MCF 10A (cell line): ENCODE measurements around the gene ARHGEF12. TPM values are rescaled to one million over a fixed set of nuclear protein-coding genes. Genes with fewer than 3 reads are reported as not detected.

ENCODE experiments used
- BruUV-seq: library from RNA; stranded (reverse); fragments of 400-500 nt; replicated peaks from 2 replicates; lab custom pipeline; 2021; lab: Mats Ljungman, UMichigan
- CTCF ChIA-PET: fragments of 300-600 bp; sonication (Branson Sonifier 250); formaldehyde crosslinking; extraction: SDS; loops from one replicate; lab custom pipeline; 2021; ENCODE audit warnings: antibody characterized with exemption, inconsistent platforms; lab: Yijun Ruan, JAX
- POLR2A ChIA-PET: fragments of 300-600, 350-650 bp; sonication (Branson Sonifier 250); formaldehyde crosslinking; extraction: SDS; loops from one replicate; lab custom pipeline; 2020; ENCODE audit warnings: antibody characterized with exemption, inconsistent platforms; lab: Yijun Ruan, JAX
- DNase-seq: peaks from one replicate; pipeline ENCODE4 v3.0.0-alpha.2; 2018; ENCODE audit not compliant: unreplicated experiment
- H3K27ac Mint-ChIP-seq: one replicate; pipeline ENCODE4 v1.8.0; 2022; ENCODE audit warnings: mild to moderate bottlenecking, low read depth, mixed read lengths; ENCODE audit not compliant: unreplicated experiment
- H3K27me3 Mint-ChIP-seq: one replicate; pipeline ENCODE4 v1.8.0; 2022; ENCODE audit warnings: mixed read lengths; ENCODE audit not compliant: insufficient read depth, unreplicated experiment
- H3K36me3 Mint-ChIP-seq: one replicate; pipeline ENCODE4 v1.8.0; 2022; ENCODE audit warnings: mild to moderate bottlenecking, moderate library complexity, mixed read lengths; ENCODE audit not compliant: insufficient read depth, unreplicated experiment
- H3K4me1 Mint-ChIP-seq: one replicate; pipeline ENCODE4 v1.8.0; 2022; ENCODE audit warnings: mixed read lengths; ENCODE audit not compliant: insufficient read depth, unreplicated experiment
- H3K4me3 Mint-ChIP-seq: one replicate; pipeline ENCODE4 v1.8.0; 2022; ENCODE audit warnings: mild to moderate bottlenecking, moderate library complexity, mixed read lengths; ENCODE audit not compliant: unreplicated experiment
- H3K9me3 Mint-ChIP-seq: one replicate; pipeline ENCODE4 v1.8.0; 2022; ENCODE audit warnings: mixed read lengths; ENCODE audit not compliant: unreplicated experiment
- intact Hi-C: fragments of 100-400 bp; cut with micrococcal nuclease; formaldehyde crosslinking; loops from 2 replicates; pipeline ENCODE4 v1.14.1; 2022
- total RNA-seq: library from RNA; stranded (reverse); gene quantifications from 2 replicates; pipeline ENCODE4 v1.2.3, GENCODE V29; 2022
- TF ChIP-seq, protein P1 (sequence below): fragments of 200-600 bp; IDR thresholded peaks from one replicate; pipeline ENCODE4 v1.8.0; 2022; ENCODE audit warnings: antibody characterized with exemption, mild to moderate bottlenecking; ENCODE audit not compliant: unreplicated experiment

Gene ARHGEF12
- total RNA-seq, 1 experiment from 2014 or later = 61.2 TPM

GRCh38 chr11:120386774-120387371 is 50.7 kb downstream of the ARHGEF12 start:
- H3K36me3 Mint-ChIP-seq = no peaks in the 10 kb centered on the region
- TF ChIP-seq, protein P1, sequence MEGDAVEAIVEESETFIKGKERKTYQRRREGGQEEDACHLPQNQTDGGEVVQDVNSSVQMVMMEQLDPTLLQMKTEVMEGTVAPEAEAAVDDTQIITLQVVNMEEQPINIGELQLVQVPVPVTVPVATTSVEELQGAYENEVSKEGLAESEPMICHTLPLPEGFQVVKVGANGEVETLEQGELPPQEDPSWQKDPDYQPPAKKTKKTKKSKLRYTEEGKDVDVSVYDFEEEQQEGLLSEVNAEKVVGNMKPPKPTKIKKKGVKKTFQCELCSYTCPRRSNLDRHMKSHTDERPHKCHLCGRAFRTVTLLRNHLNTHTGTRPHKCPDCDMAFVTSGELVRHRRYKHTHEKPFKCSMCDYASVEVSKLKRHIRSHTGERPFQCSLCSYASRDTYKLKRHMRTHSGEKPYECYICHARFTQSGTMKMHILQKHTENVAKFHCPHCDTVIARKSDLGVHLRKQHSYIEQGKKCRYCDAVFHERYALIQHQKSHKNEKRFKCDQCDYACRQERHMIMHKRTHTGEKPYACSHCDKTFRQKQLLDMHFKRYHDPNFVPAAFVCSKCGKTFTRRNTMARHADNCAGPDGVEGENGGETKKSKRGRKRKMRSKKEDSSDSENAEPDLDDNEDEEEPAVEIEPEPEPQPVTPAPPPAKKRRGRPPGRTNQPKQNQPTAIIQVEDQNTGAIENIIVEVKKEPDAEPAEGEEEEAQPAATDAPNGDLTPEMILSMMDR = no peak
- no peak overlapping the region for H3K4me3 Mint-ChIP-seq
- H3K9me3 Mint-ChIP-seq = peaks cover 5% of the 10 kb centered on the region
- DNase-seq = no peak
- CTCF ChIA-PET = no interaction called here
- no peak overlapping the region for H3K27ac Mint-ChIP-seq
- H3K27me3 Mint-ChIP-seq = no peaks in the 10 kb centered on the region
- POLR2A ChIA-PET = interaction anchor here (0.5 to 2.3 kb wide), 7 partner anchors 10 to 258 kb away, joined by 3 to 16 read pairs (median 4); partner anchors contain the start of gene ARHGEF12
- no TSS peak for BruUV-seq
- peaks cover 13% of the 10 kb centered on the region for H3K4me1 Mint-ChIP-seq
- intact Hi-C loops = no loop called here

- H3K4me3 Mint-ChIP-seq = no peak overlapping the region
- H3K27me3 Mint-ChIP-seq = no peaks in the 10 kb centered on the region
- POLR2A ChIA-PET = interaction anchor here (0.9 to 1.0 kb wide), 2 partner anchors 13 kb away, joined by 3 to 5 read pairs; no protein-coding TSS in a partner anchor
- no peak overlapping the region for H3K27ac Mint-ChIP-seq
- TF ChIP-seq, protein P1 = no peak
- CTCF ChIA-PET = no interaction called here
- peaks cover 5% of the 10 kb centered on the region for H3K4me1 Mint-ChIP-seq
- H3K9me3 Mint-ChIP-seq = no peaks in the 10 kb centered on the region
- intact Hi-C loops = no loop called here
- H3K36me3 Mint-ChIP-seq = no peaks in the 10 kb centered on the region
- DNase-seq = no peak
- no TSS peak for BruUV-seq
Measured at GRCh38 chr11:120388261-120388660, 52.0 kb downstream of the ARHGEF12 start.

DNA sequence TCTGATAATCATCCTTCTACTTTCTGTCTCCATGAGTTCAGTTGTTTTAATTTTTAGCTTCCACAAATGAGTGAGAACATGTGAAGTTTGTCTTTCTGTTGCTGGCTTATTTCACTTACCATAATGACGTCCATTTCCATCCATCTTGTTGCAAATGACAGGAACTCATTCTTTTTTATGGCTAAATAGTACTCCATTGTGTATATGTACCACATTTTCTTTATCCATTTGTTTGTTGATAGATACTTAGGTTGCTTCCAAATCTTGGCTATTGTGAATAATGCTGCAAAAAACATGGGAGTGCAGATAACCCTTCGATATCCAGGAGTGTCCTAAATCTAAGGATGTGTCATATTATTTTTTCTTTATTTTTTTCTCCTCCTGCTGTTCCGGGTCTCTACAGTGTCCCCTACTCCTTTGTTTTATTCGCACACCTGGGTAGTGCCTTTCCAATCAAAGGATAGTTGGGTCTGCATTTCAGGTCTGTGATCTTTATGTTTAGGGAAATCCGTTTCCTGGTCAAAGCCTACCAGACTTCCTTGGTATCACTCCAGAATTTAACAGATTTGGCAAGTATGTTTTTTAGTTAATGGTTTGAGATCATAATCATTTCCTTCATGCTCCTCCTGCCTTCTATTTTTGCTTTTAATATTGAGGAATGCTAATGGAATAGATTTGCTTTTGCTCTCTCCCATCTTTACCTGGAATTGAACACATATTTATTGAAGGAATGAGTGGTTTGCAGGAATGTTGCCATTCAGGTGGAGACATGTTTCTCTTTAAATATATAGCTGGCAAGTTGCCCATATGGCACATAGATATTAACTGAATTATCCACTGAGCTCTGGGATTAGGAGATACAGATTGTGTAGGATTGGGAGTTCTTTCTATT is 53.7 kb downstream of the ARHGEF12 start:
- no peaks in the 10 kb centered on the region for H3K9me3 Mint-ChIP-seq
- DNase-seq = no peak
- intact Hi-C loops = no loop called here
- H3K4me1 Mint-ChIP-seq = peaks cover 5% of the 10 kb centered on the region
- CTCF ChIA-PET = interaction anchor here (0.7 to 1.4 kb wide), 3 partner anchors 10 to 87 kb away, joined by 3 to 5 read pairs (median 3); no protein-coding TSS in a partner anchor
- H3K27ac Mint-ChIP-seq = no peak overlapping the region
- H3K4me3 Mint-ChIP-seq = no peak overlapping the region
- H3K27me3 Mint-ChIP-seq = no peaks in the 10 kb centered on the region
- POLR2A ChIA-PET = interaction anchor here (1.1 to 3.1 kb wide), 5 partner anchors 10 to 52 kb away, joined by 3 to 28 read pairs (median 3); no protein-coding TSS in a partner anchor
- BruUV-seq = no TSS peak
- no peaks in the 10 kb centered on the region for H3K36me3 Mint-ChIP-seq
- TF ChIP-seq, protein P1 = no peak

- DNase-seq = no peak
- Mint-ChIP-seq H3K27ac (no peak overlapping the region), H3K9me3 (peaks cover 5% of the 10 kb centered on the region), H3K4me3 (no peak overlapping the region), H3K36me3 (no peaks in the 10 kb centered on the region), H3K4me1 (peaks cover 5% of the 10 kb centered on the region), H3K27me3 (no peaks in the 10 kb centered on the region)
- ChIA-PET POLR2A (interaction anchor here (1.0 to 3.1 kb wide), 8 partner anchors 10 to 55 kb away, joined by 3 to 28 read pairs (median 4); partner anchors contain the start of gene ARHGEF12), CTCF (interaction anchor here (0.5 to 1.4 kb wide), 5 partner anchors 9 to 217 kb away, joined by 3 to 5 read pairs (median 3); partner anchors contain the start of gene ARHGEF12)
- intact Hi-C loops = no loop called here
- TF ChIP-seq, protein P1 = no peak
- no TSS peak for BruUV-seq
Measured at GRCh38 chr11:120390585-120390922, 54.3 kb downstream of the ARHGEF12 start.
